Endometrial microvascular endothelial cells (primary cell): ENCODE measurements around the gene SMC1B. TPM values are rescaled to one million over a fixed set of nuclear protein-coding genes. Genes with fewer than 3 reads are reported as not detected.
"Not testable (repeated sequence)": the region's sequence is repeated elsewhere in the genome, so short reads cannot be mapped to it uniquely, and the experiment has no call there.

Experiments
- in situ Hi-C: cut with HindIII; loops from 2 replicates; pipeline ENCODE4 v1.10.0; 2017; ENCODE audit warnings: low sequenced_read_pairs, low pct_unique_long_range_greater_than_20kb; ENCODE audit errors: inconsistent ontology term
- total RNA-seq: library from RNA; depleted of rRNA; stranded (reverse); fragments of >200 nt; gene quantifications from one replicate; pipeline ENCODE4 v1.2.3, GENCODE V29; 2015; ENCODE audit errors: inconsistent ontology term

The SMC1B gene
- total RNA-seq, 1 donor from 2014 or later = not detected

DNA sequence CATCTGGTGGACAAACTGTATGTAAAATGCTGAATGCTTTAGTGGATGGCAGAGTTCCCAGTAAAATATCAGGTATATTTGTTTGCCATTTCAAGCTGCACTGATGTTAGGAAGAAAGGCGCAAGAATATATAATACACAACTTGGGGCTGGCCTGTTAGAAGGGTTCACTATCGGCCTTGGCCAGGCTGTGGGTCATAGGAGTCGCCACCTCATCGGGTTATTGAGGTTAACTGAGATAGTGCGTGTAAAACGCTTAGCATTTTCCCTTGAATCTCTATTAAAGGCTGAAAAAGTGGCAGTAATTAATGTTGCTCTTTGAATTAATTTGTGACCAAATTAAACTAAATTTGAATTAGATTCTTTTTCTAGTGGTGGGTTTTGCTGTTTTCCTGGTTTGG, 98.6 kb downstream of the SMC1B start:
- in situ Hi-C loops = no loop called here

DNA sequence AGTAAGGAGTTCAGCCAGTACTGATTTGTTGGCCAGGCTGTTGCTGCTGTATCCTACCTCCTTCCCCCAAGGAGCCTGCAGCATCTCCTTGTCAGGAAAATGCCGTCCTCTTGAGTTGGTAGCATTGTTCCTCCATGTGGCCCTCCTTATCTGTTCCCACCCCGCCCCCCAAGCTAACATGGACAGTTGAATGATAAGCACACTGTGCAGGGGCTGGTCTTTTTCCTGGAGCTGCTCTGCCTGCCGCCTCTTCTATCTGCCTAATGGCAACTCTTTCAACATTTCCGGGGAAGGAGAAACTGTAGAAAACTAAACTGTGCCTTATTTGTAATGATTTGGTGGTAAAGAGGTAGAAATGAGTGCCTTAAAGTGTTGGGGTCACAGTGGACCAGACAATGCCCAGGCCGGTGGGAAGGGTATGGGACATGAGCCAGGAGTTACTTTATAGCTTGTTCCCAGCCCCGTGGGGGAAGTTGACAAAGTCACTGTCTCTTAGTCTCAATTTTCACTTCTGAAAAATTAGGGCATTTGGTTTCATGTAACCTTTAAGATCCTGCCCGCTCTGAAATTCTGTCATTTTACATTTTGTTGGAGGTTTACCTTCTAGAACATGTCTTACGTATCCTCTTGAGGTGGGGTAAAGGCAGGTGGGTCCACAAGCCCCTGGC, 99.2 kb downstream of the SMC1B start:
- in situ Hi-C loops = no loop called here

DNA sequence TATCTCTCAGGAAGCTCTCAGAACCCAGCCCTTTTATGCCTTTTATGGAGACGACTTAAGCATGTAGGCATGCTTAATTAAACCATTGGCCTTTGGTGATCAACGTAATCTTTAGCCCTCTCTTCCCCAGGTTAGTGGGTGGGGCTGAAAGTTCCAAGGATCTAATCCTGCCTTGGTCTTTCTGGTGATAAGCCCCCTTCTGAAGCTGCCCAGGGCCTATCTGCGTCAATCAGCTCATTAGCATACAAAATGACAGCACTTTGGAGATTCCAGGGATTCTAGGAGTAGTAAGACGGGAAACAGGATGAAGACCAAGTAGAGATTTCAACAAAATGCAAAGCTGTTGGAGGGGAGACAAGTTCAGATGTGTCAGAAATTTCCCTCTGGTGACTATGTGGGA, 100.5 kb downstream of the SMC1B start:
- in situ Hi-C loops = no loop called here

DNA sequence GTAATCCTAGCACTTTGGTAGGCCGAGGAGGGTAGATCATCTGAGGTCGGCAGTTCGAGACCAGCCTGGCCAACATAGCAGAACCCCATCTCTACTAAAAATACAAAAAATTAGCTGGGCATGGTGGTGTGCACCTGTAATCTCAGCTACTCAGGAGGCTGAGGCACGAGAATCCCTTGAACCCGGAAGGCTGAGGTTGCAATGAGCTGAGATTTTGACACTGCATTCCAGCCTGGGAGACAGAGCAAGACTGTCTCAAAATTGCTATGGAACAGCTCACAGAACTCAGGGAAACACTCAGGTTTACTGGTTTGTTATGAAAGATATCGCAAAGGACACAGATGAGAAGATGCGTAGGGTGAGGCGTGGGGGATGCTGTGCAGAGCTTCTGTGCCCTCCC, 101.0 kb downstream of the SMC1B start:
- in situ Hi-C loops = no loop called here

DNA sequence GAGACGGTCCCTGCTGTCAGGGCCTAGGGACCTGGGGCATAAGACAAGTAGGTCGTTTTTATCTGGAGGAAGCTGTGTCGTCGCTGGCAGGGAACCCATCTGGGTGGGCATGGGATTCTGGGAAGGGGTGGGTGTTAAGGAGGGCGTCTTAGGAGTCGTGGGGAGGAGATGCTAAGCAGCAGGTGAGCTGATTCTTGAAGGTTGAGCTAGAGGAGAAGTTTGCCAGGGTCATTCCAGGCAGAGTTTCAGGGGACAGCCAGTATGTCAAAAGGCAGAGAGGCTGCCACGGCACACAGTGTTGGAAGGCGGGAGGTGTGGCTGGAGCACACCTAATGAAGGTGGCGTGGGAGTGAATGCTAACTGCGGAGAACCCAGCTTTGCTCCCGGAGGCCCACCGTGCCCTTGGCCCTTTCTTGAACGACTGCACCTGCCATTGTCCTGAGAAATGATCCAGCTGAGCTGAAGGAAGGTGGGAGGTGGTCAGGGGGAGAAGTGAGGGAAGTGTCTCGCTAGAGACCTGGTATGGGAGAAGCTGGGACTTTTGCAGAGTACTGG, 102.3 kb downstream of the SMC1B start:
- in situ Hi-C loops = no loop called here

DNA sequence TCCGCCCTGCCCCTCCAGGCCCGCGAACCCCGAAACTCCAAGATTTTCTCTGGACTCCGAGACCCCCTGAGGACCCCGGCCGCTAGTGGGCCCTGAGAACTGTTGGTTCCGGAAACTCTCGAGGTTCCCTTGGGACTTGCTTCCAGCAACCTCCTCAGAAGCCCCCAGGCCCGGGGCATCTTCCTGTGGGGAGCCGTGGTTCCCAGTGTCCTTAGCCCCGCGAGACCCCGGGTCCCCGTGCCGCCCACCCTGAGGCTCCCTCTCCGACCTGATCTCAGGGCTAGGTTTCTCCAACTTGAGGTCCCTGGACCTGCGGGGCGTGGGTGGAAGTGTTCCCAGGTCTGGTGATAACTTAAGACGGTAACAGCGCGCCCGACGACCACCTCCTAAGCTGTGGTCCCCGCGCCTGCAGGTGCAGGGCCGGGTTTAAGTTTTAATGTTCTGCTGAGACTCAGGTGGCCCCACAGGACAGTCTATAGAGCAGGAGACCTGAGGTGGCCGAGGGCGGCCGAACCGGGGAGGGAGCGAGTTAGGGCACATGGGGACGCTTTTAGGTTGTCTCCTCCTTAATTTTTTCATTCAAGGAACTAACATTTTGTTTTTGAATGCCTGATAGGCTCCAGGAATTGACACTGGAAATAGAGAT, 102.9 kb downstream of the SMC1B start:
- in situ Hi-C loops = no loop called here

DNA sequence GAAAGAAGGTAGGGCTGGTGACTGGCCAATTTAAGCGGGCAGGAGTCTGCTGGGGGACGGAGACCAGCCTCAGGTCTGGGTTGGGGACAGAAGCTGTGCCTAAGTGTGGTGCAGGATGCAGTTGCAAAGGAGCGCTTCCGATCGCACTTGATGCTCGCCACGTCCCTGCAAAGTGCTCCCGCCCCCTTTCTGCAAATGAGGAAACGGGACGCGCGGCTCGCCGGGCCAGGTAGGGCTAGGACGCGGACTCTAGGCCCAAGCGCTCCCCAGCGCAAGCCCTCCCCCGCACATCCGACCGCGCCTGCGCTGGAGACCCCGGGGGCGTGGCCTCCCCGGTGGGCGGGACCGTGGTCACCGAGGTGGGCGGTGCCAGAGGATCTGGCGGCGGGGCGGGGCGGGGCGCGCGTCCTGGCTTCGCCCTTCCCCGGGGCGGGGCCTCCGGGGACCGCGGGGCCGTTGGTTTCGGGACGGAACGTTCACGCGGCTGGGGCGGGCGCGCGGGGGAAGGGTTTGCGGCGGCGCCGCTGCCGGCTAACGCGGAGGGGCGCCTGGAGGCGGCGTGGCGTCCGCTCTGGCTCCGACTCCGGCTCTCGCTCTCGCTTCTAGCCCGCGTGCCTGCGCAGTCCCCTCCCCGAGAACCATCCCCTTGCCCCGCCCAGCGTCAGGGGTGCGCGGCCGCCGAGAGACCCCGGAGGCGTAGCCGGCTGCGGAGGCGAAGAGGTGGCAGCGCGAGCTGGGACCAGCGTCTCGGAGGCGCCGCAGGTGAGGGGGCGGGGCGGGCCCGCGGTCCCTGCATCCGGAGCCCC, 103.8 kb downstream of the SMC1B start, which contains the start of gene FAM118A:
Gene FAM118A (plus strand): TSS at position 513 of the 806 bp plus-strand sequence. CDS start 12,446 bp downstream, outside the sequence.
- in situ Hi-C loops = no loop called here

DNA sequence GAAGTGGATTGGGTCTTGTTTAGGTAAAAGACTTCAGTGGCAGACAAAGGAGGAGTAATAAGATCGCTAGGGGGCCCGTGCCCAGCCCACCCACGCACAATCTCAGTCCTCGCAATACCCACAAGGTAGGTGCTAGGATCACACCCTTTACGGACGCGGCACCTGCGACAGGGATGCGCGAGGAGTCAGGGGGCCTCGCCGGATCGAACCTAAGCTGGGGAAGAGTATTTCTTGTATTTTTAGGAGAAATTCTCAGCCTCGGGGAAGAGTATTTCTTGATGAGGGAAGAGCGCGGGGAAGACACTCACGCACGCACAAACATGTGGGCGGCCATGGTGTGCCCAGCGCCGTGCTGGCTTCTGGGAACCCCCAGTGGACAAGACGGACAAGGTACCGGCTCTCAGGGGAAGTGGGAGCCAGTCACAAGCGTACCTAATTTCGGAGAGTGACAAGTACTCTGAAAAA, 104.4 kb downstream of the SMC1B start:
- in situ Hi-C loops = no loop called here

DNA sequence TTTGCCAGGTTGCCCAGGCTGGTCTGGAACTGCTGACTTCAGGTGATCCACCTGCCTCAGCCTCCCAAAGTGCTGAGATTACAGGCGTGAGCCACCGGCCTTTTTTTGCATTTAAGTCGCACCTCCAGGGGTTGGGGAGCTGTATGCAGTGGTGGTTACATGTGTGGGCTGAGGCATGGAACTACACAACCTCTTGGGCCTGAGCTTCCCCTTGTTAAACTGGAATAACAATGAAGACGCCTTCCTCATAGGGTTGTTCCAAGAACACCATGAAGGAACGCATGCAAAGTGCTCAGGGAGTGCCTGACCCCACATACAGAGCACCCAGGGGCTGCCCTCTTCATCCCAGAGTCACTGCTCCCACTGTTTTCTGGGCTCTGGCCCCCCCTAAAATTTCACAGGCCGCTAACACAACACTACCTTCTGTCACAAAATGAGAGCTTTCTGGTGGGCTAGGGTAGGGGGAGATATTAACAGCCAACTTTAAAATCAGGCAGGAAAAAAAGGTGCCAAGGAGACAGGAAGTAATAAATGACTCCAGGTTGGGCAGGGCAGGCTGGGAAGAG, 104.9 kb downstream of the SMC1B start:
- in situ Hi-C loops = no loop called here

DNA sequence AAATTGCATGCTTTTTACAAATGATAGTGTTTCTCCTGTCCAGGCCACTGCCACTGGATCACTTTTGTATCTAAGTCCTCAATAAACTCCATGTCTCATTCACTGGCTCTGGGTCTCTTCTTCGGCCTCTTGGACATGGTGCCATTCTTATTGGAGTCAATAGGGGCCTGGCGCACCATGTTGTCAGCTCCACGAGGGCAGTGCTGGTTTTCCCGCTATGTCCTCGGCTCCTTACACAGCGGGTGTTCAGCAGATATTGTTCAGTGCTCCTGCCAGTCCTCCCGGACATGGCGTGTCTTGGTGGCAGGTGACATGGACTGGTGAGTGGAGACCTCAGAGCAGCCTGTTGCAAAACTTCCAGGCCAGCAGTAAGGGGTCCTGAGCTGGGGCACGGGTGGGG, 107.3 kb downstream of the SMC1B start:
- in situ Hi-C loops = no loop called here

DNA sequence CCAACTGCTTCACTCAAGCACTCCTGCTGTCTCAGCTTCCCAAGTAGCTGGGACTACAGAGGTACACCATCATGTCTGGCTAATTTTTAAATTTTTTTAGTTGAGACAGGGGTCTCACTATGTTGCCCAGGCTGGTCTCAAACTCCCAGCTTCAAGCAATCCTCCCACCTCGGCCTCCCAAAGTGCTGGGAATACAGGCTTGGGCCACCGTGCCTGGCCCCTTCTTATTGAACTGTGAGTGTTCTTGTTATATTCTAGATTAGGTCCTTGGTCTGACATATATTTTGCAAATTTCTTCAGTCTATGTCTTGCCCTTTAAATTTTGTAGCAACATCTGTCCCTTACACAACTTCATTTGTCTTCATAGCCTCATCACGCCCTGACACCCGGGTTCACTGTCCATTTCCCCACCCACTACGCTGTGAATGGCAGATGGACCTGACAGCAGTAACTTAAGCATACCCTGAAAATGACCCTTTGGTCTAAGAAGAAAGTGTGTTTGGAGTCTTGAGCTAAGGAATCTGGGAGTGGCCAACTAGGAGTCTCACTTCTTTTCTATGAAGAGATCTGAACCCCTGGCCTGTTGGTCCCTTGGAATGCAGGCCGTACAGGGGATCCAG, 107.8 kb downstream of the SMC1B start:
- in situ Hi-C loops = no loop called here

DNA sequence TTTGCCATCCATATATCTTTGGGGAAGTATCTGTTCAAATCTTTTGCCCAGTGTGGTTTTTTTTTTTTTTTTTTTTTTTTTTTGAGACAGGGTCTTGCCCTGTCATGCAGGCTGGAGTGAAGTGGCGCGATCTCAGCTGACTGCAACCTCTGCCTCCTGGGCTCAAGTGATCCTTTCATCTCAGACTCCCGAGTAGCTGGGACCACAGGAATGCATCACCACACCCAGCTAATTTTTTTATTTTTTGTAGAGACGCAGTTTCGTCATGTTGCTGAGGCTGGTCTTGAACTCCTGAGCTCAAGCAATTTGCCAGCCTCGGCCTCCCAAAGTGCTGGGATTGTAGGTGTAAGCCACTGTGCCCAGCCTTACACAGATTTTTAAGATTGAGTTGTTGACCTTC, 108.4 kb downstream of the SMC1B start:
- in situ Hi-C loops = no loop called here

DNA sequence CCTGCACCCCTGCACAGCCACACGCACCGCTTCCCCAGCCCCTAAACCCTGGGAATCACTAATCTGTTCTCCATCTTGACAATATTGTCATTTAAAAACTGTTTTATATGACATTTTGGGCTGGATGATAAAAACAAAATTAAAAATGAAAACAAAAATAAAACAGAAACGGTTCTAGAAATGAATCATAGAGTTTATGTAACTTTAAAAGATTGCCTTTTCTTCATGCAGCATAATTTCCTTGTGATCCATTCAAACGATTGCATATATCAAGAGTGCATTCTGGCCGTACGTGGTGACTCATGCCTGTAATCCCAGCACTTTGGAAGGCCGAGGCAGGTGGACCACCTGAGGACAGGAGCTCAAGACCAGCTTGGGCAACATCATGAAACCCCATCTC, 110.2 kb downstream of the SMC1B start:
- in situ Hi-C loops = no loop called here

DNA sequence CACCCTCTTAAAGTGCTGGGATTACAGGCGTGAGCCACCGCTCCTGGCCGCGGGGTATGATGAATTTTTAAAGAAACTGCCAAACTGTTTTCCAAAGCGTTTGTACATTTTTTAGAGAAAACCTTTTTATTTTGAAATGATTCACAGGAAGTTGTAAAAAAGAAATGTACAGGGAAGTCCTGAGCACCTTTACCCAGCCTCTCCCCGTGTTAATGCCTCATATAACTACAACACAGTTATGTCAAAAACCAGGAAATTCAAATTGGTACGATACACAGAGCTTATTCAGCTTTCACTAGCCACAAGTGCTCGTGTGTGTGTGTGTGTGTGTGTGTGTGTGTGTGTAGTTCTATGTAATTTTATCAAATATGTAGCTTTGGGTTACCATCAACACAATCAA, 110.6 kb downstream of the SMC1B start:
- in situ Hi-C loops = no loop called here

DNA sequence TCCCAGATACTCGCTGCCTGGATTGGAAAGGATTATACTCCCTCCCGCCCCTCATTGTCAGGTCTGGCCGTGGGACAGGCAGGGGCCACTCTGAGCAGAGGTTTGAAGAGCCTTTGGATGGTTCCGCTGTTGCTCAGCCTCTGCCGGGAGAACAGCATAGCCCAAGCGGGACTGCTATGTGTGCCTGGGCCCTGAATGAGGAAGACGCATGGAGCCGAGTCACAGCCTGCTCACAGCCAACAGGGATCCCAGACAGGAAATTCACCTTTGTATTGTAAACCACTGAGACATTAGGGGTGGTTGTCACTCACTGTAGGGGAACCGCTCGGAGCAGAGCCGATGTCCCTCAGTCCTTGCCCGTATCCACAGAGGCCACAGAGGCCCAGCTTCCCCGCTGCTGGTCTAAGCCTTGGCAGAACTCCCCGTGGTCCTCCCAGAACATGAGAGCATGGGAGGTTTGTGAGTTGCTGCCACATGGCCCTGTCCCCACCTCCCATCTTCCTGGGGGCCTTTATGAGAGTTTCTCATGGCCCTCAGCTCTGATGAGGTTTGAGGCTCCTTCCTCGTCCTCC, 114.4 kb downstream of the SMC1B start:
- in situ Hi-C loops = no loop called here

DNA sequence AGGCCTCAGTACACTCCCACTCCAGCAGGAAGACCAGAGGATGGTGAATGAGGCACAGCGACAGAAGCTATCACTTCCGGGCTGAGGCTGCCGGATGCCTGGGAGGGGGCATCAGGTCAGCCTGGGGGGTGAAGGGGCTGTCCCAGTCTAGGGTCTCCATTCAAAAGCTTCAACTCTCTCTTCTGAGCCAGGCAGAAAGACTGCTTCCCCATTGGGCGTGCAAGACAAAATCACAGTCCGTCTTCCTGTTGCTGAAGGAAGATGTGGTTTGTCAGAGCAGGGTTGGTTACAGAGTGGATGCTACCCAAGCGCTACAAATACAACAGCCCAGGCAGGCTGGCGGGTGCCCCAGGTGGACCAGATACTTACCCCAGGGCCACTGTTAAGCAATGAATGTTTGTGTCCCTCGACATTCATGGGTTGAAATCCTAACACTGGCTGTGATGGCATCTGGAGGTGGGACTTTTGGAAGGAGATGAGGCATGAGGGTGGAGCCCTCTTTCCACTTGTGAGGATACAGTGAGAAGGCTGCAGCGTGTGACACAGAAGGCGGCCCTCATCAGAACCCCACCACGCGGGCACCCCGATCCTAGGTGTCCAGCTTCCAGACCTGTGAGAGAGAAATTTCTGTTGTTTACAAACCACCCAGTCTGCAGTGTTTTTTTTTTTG, 116.6 kb downstream of the SMC1B start:
- in situ Hi-C loops = no loop called here

DNA sequence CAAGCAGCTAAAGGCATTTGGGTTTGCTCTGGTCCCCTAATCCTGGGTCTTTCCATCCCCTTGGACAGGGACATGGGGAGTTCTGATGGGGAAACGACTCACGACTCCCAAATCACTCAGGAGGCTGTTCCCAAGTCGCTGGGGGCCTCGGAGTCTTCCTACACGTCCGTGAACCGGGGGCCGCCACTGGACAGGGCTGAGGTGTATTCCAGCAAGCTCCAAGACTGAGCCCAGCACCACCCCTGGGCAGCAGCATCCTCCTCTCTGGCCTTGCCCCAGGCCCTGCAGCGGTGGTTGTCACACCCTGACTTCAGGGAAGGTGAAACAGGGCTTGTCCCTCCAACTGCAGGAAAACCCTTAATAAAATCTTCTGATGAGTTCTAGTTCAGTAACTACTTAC, 117.9 kb downstream of the SMC1B start:
- in situ Hi-C loops = no loop called here

DNA sequence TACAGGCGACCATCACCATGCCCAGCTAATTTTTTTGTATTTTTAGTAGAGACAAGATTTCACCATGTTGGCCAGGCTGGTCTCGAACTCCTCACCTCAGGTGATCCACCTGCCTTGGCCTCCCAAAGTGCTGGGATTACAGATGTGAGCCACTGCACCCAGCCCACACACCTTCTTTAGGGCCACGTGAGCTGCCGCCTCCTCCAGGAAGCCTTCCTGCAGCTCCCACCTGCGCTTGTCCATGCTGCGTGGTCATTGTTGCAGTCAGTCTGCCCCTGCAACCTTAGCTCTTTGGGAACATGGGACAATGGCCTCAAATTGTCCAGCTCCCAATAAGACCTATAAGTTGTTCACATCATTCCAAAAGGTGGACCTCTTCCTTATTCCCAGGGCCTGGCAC, 118.4 kb downstream of the SMC1B start:
- in situ Hi-C loops = not testable (repeated sequence)
